Thyroid gland (tissue), 4 donors: ENCODE measurements around the gene LIMCH1.

ENCODE experiments used
- CTCF ChIP-seq, 6 experiments: fragments of 200-600 bp in 3 of 6; fragments of 450-650 bp in 3 of 6; sonication (generic) in 3 of 6; IDR thresholded peaks; one replicate each; pipeline ENCODE4 v1.5.1; 2016 to 2019; ENCODE audit warnings: antibody characterized with exemption in 6 of 6, mild to moderate bottlenecking in 2 of 6, inconsistent platforms in 1 of 6, moderate library complexity in 1 of 6
- POLR2A ChIP-seq, 2 donors: fragments of 450-650 bp; IDR thresholded peaks; one replicate each; pipeline ENCODE4 v1.6.1; 2017; ENCODE audit warnings: antibody characterized with exemption in 2 of 2, mild to moderate bottlenecking in 2 of 2, moderate library complexity in 1 of 2

- TF ChIP-seq CTCF (IDR thresholded peaks at IDR 0.05) = no peak
- TF ChIP-seq POLR2A (IDR thresholded peaks at IDR 0.05) = peak in 1 of 2 donors; percentile 5
Observed at GRCh38 chr4:41613821-41614220, 75.9 kb downstream of the LIMCH1 start.
